OCI-LY3 (cell line): Measurements from ENCODE around the gene SLC45A3.

Experiments
- H2AFZ ChIP-seq: fragments of 200-600, 300-600 bp; shearing (Covaris generic); 2 replicates; pipeline ENCODE4 v1.6.0; 2014; ENCODE audit warnings: antibody characterized with exemption, low read depth, low read length
- H3K27ac ChIP-seq: fragments of 200-600, 300-600 bp; sonication (generic); 2 replicates; pipeline ENCODE4 v1.5.1; 2014; ENCODE audit warnings: mild to moderate bottlenecking, low read length, moderate library complexity, mixed read lengths
- H3K27me3 ChIP-seq: fragments of 200-600, 300-600 bp; sonication (generic); 2 replicates; pipeline ENCODE4 v1.6.1; 2014; ENCODE audit warnings: low read depth, low read length, mixed read lengths
- H3K36me3 ChIP-seq: fragments of 200-600, 300-600 bp; sonication (generic); replicated peaks from 2 replicates; pipeline ENCODE3; 2014; ENCODE audit warnings: low read depth, low read length, mixed read lengths
- H3K4me1 ChIP-seq: fragments of 300-600, 200-600 bp; sonication (generic); 2 replicates; pipeline ENCODE4 v1.6.1; 2014; ENCODE audit warnings: low read length, mixed read lengths
- H3K4me2 ChIP-seq: fragments of 200-600, 300-600 bp; sonication (generic); 2 replicates; pipeline ENCODE4 v1.6.1; 2014; ENCODE audit warnings: low read length, mixed read lengths
- H3K4me3 ChIP-seq: fragments of 300-600, 200-600 bp; sonication (generic); 2 replicates; pipeline ENCODE4 v1.5.1; 2014; ENCODE audit warnings: antibody characterized with exemption, mild to moderate bottlenecking, low read length, moderate library complexity
- H3K79me2 ChIP-seq: fragments of 300-600, 200-600 bp; shearing (Covaris generic); 2 replicates; pipeline ENCODE4 v1.6.1; 2014; ENCODE audit warnings: mild to moderate bottlenecking, low read length, mixed read lengths
- H3K9ac ChIP-seq: fragments of 300-600, 200-600 bp; shearing (Covaris generic); 2 replicates; pipeline ENCODE4 v1.6.0; 2014; ENCODE audit warnings: mild to moderate bottlenecking, low read length, moderate library complexity
- H3K9me3 ChIP-seq: fragments of 200-600, 300-600 bp; shearing (Covaris generic); 2 replicates; pipeline ENCODE4 v1.6.1; 2014; ENCODE audit warnings: low read length, mixed read lengths; ENCODE audit not compliant: insufficient read depth
- H4K20me1 ChIP-seq: fragments of 200-600, 300-600 bp; sonication (generic); 2 replicates; pipeline ENCODE4 v1.6.1; 2016; ENCODE audit warnings: low read length, mixed read lengths; ENCODE audit not compliant: insufficient read depth
- CTCF ChIP-seq: fragments of 200-600, 300-600 bp; sonication (generic); IDR thresholded peaks from 2 replicates; pipeline ENCODE4 v1.5.1; 2014; ENCODE audit warnings: antibody characterized with exemption, low read length, low read depth
- EZH2phosphoT487 ChIP-seq: fragments of 200-600 bp; shearing (Covaris generic); IDR thresholded peaks from 2 replicates; pipeline ENCODE4 v1.6.1; 2018; ENCODE audit warnings: antibody characterized with exemption, mixed run types, low read depth

The SLC45A3 gene

GRCh38 chr1:205714906-205715246 is 34.6 kb upstream of the SLC45A3 start:
- Histone ChIP-seq H3K27me3 (no peaks in the 10 kb centered on the region), H3K9me3 (no peaks in the 10 kb centered on the region), H3K4me1 (peaks cover 23% of the 10 kb centered on the region; the same call in 1 of the 2 replicates), H3K79me2 (peaks cover 20% of the 10 kb centered on the region), H4K20me1 (peaks cover 9% of the 10 kb centered on the region; the same call in 1 of the 2 replicates), H3K9ac (no peak overlapping the region), H3K27ac (no peak overlapping the region), H3K36me3 (peaks cover 86% of the 10 kb centered on the region), H3K4me3 (no peak overlapping the region), H3K4me2 (no peak overlapping the region), H2AFZ (no peak overlapping the region)
- TF ChIP-seq CTCF (no peak), EZH2phosphoT487 (no peak)

GRCh38 chr1:205714190-205714905 is 34.0 kb upstream of the SLC45A3 start:
- Histone ChIP-seq H3K9me3 (no peaks in the 10 kb centered on the region), H3K36me3 (peaks cover 86% of the 10 kb centered on the region), H3K79me2 (peaks cover 16% of the 10 kb centered on the region), H2AFZ (no peak overlapping the region), H3K9ac (no peak overlapping the region), H3K4me2 (no peak overlapping the region), H4K20me1 (peaks cover 7% of the 10 kb centered on the region; the same call in 1 of the 2 replicates), H3K4me3 (no peak overlapping the region), H3K27me3 (no peaks in the 10 kb centered on the region), H3K4me1 (peaks cover 23% of the 10 kb centered on the region; the same call in 1 of the 2 replicates), H3K27ac (no peak overlapping the region)
- TF ChIP-seq CTCF (no peak), EZH2phosphoT487 (no peak)

GRCh38 chr1:205711105-205712048 is 31.1 kb upstream of the SLC45A3 start:
- Histone ChIP-seq H3K79me2 (peaks cover 6% of the 10 kb centered on the region; the same call in 1 of the 2 replicates), H3K27ac (peak overlapping the region; percentile 29), H3K36me3 (peaks cover 83% of the 10 kb centered on the region), H3K9ac (no peak overlapping the region), H3K4me2 (no peak overlapping the region), H2AFZ (no peak overlapping the region), H3K4me3 (no peak overlapping the region), H4K20me1 (peaks cover 7% of the 10 kb centered on the region; the same call in 1 of the 2 replicates), H3K4me1 (peaks cover 20% of the 10 kb centered on the region), H3K9me3 (no peaks in the 10 kb centered on the region), H3K27me3 (no peaks in the 10 kb centered on the region)
- no peak for TF ChIP-seq EZH2phosphoT487
- peak; percentile 98 for TF ChIP-seq CTCF
